LNCaP clone FGC (cell line): Measurements from ENCODE around the gene NREP.

Experiments
- DNase-seq: peaks from one replicate; pipeline ENCODE4 v3.0.0-alpha.2; 2011; ENCODE audit warnings: low read depth
- H3K4me3 ChIP-seq: 2 replicates; pipeline ENCODE4 v1.5.1; 2011; ENCODE audit warnings: mild to moderate bottlenecking, low read depth, low read length, control low read depth
- CTCF ChIP-seq: IDR thresholded peaks from 2 replicates; pipeline ENCODE4 v1.5.1; 2012; ENCODE audit warnings: mild to moderate bottlenecking; ENCODE audit not compliant: control insufficient read depth, insufficient read depth; ENCODE audit errors: extremely low read depth

NREP gene

GRCh38 chr5:111742177-111742994 is 14.6 kb downstream of the NREP start:
- no peak for TF ChIP-seq CTCF
- DNase-seq, result peak; percentile 41
- peak overlapping the region; percentile 23 for H3K4me3 ChIP-seq

- DNase-seq, result no peak
- H3K4me3 ChIP-seq, result no peak overlapping the region
These were observed 15.7 kb downstream of the NREP start for GRCh38 chr5:111741278-111741677.

GRCh38 chr5:111739416-111739815 is 17.6 kb downstream of the NREP start:
- TF ChIP-seq CTCF, result no peak
- no peak overlapping the region for H3K4me3 ChIP-seq
- DNase-seq, result no peak

More at GRCh38 chr5:111741278-111741677, 15.7 kb downstream of the NREP start:
- no peak for TF ChIP-seq CTCF

- no peak overlapping the region for H3K4me3 ChIP-seq
- DNase-seq, result no peak
- TF ChIP-seq CTCF, result no peak
These were observed 18.9 kb downstream of the NREP start for GRCh38 chr5:111738118-111738517.

- no peak overlapping the region for H3K4me3 ChIP-seq
- DNase-seq, result no peak
- TF ChIP-seq CTCF, result no peak
These were observed 19.3 kb downstream of the NREP start for GRCh38 chr5:111737716-111738115.

GRCh38 chr5:111735583-111736270 is 21.3 kb downstream of the NREP start:
- H3K4me3 ChIP-seq, result no peak overlapping the region
- DNase-seq, result no peak
- no peak for TF ChIP-seq CTCF
